Osteoblast (primary cell): ENCODE results near the gene IL24. TPM values are rescaled to one million over a fixed set of nuclear protein-coding genes. Genes with fewer than 3 reads are reported as not detected.
"Not testable (repeated sequence)": the region's sequence is repeated elsewhere in the genome, so short reads cannot be mapped to it uniquely, and the experiment has no call there.

Experiments used
- DNase-seq: peaks from one replicate; pipeline ENCODE4 v3.0.0; 2011; ENCODE audit warnings: low spot score, mixed read lengths; ENCODE audit not compliant: insufficient read length; ENCODE audit errors: missing footprints
- H2AFZ ChIP-seq: 2 replicates; pipeline ENCODE4 v1.6.0; 2011; ENCODE audit warnings: mild to moderate bottlenecking, low read length
- H3K27ac ChIP-seq: 2 replicates; pipeline ENCODE4 v1.5.1; 2011; ENCODE audit warnings: mild to moderate bottlenecking, low read depth, low read length, moderate library complexity
- H3K27me3 ChIP-seq: 2 replicates; pipeline ENCODE4 v1.6.0; 2012; ENCODE audit warnings: mild to moderate bottlenecking, control low read depth, inconsistent platforms, low read length, moderate library complexity; ENCODE audit not compliant: insufficient read depth
- H3K36me3 ChIP-seq: 2 replicates; pipeline ENCODE4 v1.5.1; 2011; ENCODE audit warnings: mild to moderate bottlenecking, low read length, control low read depth, moderate library complexity; ENCODE audit not compliant: insufficient read depth
- H3K4me1 ChIP-seq: 2 replicates; pipeline ENCODE4 v1.5.1; 2011; ENCODE audit warnings: mild to moderate bottlenecking, low read length, control low read depth, moderate library complexity; ENCODE audit not compliant: insufficient read depth
- H3K4me2 ChIP-seq: 2 replicates; pipeline ENCODE4 v1.6.0; 2011; ENCODE audit warnings: mild to moderate bottlenecking, low read length; ENCODE audit not compliant: insufficient read depth
- H3K4me3 ChIP-seq: fragments of 200-600 bp; sonication (generic); 3 replicates; pipeline ENCODE4 v1.5.1; 2012; ENCODE audit warnings: mild to moderate bottlenecking, low read length, inconsistent platforms; ENCODE audit not compliant: insufficient read depth
- H3K79me2 ChIP-seq: 2 replicates; pipeline ENCODE4 v1.6.0; 2012; ENCODE audit warnings: mild to moderate bottlenecking, low read length, control low read depth, inconsistent platforms; ENCODE audit not compliant: insufficient read depth
- H3K9me3 ChIP-seq: 2 replicates; pipeline ENCODE4 v1.5.1; 2011; ENCODE audit warnings: low read depth, low read length, control low read depth
- H4K20me1 ChIP-seq: 2 replicates; pipeline ENCODE4 v1.6.0; 2012; ENCODE audit warnings: mild to moderate bottlenecking, low read length, control low read depth; ENCODE audit not compliant: insufficient read depth
- CTCF ChIP-seq: IDR thresholded peaks from 2 replicates; pipeline ENCODE4 v1.5.1; 2011; ENCODE audit warnings: mild to moderate bottlenecking, low read depth, low read length, moderate library complexity; ENCODE audit errors: extremely low read depth
- total RNA-seq: library from RNA; depleted of rRNA; stranded (reverse); fragments of >200 nt; gene quantifications from 2 replicates; pipeline ENCODE4 v1.2.3, GENCODE V29; 2012

IL24 gene, protein sequence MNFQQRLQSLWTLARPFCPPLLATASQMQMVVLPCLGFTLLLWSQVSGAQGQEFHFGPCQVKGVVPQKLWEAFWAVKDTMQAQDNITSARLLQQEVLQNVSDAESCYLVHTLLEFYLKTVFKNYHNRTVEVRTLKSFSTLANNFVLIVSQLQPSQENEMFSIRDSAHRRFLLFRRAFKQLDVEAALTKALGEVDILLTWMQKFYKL
- not detected in 2 replicates for total RNA-seq

- Histone ChIP-seq H2AFZ (peak within 1 kb of the TSS; percentile 91), H3K27me3 (no peaks in the 10 kb centered on the region), H3K27ac (peak within 1 kb of the TSS; percentile 63), H3K4me1 (peaks cover 50% of the 10 kb centered on the region), H3K79me2 (no peaks in the 10 kb centered on the region), H3K4me2 (peak within 1 kb of the TSS; percentile 65), H3K36me3 (no peaks in the 10 kb centered on the region), H4K20me1 (no peaks in the 10 kb centered on the region), H3K4me3 (no peak within 1 kb of the TSS), H3K9me3 (no peaks in the 10 kb centered on the region)
- DNase-seq: no peak
- no peak for TF ChIP-seq CTCF
Measured at GRCh38 chr1:206897175-206897574, at the start of gene IL24. IL24 (plus strand) TSS chr1:206897443; CDS start chr1:206897833, 390 bp downstream.

GRCh38 chr1:206847946-206848345, 49.3 kb upstream of the IL24 start:
- Histone ChIP-seq H3K79me2 (no peaks in the 10 kb centered on the region), H3K4me1 (peaks cover 3% of the 10 kb centered on the region), H3K4me2 (no peak overlapping the region)

DNA sequence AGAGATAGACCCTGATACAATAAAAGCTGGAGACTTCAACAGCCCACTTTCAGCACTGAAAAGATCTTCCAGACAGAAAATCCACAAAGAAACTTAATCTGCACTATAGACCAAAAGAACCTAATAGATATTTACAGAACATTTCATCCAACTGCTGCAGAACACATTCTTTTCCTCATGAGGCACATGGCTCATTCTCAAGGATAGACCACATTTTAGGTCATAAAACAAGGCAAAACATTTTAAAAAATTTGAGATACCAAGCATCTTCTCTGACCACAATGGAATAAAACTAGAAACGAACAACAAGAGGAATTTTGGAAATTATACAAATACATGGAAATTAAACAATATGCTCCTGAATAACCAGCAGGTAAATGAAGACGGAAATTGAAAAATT, 46.8 kb upstream of the IL24 start:
- Histone ChIP-seq H2AFZ (no peak overlapping the region), H3K79me2 (no peaks in the 10 kb centered on the region), H3K9me3 (no peaks in the 10 kb centered on the region), H3K27ac (no peak overlapping the region), H3K4me2 (no peak overlapping the region), H3K4me1 (peaks cover 3% of the 10 kb centered on the region), H3K4me3 (no peak overlapping the region), H3K36me3 (no peaks in the 10 kb centered on the region), H4K20me1 (no peaks in the 10 kb centered on the region), H3K27me3 (peaks cover 5% of the 10 kb centered on the region)
- TF ChIP-seq CTCF: no peak
- DNase-seq: no peak

More at GRCh38 chr1:206847946-206848345, 49.3 kb upstream of the IL24 start:
- Histone ChIP-seq H2AFZ (no peak overlapping the region), H3K9me3 (no peaks in the 10 kb centered on the region), H3K36me3 (no peaks in the 10 kb centered on the region), H3K4me3 (no peak overlapping the region), H3K27me3 (peaks cover 5% of the 10 kb centered on the region), H3K27ac (no peak overlapping the region), H4K20me1 (no peaks in the 10 kb centered on the region)
- no peak for DNase-seq
- TF ChIP-seq CTCF: no peak

DNA sequence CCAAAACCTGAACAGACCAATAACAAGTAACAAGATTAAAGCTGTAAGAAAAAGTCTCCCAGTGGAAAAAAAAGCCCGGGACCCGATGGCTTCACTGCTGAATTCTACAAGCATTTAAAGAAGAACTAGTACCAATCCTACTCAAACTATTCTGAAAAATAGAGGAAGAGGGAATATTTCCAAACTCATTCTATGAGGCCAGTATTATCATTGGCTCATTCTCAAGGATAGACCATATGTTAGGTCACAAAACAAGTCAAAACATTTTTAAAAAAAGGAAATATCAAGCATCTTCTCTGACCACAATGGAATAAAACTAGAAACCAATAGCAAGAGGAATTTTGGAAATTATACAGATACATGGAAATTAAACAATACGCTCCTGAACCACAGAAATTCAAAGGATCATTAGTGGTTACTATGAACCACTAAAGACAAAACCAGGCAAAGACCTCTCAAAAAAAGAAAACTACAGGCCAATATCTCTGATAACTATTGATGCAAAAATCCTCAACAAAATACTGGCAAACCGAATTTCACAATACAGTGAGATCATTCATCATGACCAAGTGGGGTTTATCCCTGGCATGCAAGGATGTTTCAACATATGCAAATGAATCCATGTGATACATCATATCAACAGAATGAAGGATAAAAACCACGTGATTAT, 45.8 kb upstream of the IL24 start:
- no peak overlapping the region for H3K4me3 ChIP-seq
- TF ChIP-seq CTCF: no peak
- no peaks in the 10 kb centered on the region for H4K20me1 ChIP-seq
- DNase-seq: no peak
- no peaks in the 10 kb centered on the region for H3K9me3 ChIP-seq
- H3K27ac ChIP-seq: peak overlapping the region; percentile 56
- H3K27me3 ChIP-seq: peaks cover 8% of the 10 kb centered on the region
- H3K4me1 ChIP-seq: peaks cover 3% of the 10 kb centered on the region
- no peaks in the 10 kb centered on the region for H3K36me3 ChIP-seq
- no peaks in the 10 kb centered on the region for H3K79me2 ChIP-seq
- peak overlapping the region; percentile 4 for H3K4me2 ChIP-seq
- no peak overlapping the region for H2AFZ ChIP-seq

- H3K4me3 ChIP-seq, H3K27me3 ChIP-seq, H3K36me3 ChIP-seq, H3K9me3 ChIP-seq, H3K4me1 ChIP-seq, DNase-seq, H3K79me2 ChIP-seq, H2AFZ ChIP-seq, H3K27ac ChIP-seq, H3K4me2 ChIP-seq, H4K20me1 ChIP-seq: not testable (repeated sequence)
Measured at GRCh38 chr1:206852662-206853061, 44.6 kb upstream of the IL24 start.

DNA sequence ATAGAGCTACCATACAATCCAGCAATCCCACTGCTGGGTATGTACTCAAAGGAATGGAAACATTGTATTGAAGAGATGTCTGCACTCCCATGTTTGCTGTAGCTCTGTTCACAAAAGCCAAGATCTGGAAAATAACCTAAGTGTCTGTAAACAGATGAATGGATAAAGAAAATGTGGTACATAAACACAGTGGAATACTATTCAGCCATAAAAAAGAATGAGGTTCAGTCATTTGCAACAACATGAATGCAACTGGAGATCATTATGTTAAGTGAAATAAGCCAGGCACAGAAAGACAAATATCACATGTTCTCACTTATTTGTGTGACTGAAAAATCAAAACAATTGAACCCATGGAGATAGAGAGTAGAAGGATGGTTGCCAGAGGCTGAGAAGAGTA, 43.5 kb upstream of the IL24 start:
- not testable (repeated sequence) for H3K4me1 ChIP-seq, H3K36me3 ChIP-seq, H3K79me2 ChIP-seq, H2AFZ ChIP-seq, H3K27ac ChIP-seq, H4K20me1 ChIP-seq, H3K9me3 ChIP-seq, H3K4me2 ChIP-seq, DNase-seq, H3K4me3 ChIP-seq, H3K27me3 ChIP-seq
